Vagina (tissue), 2 donors: ENCODE data around the gene OR10R2. TPM values are rescaled to one million over a fixed set of nuclear protein-coding genes. Genes with fewer than 3 reads are reported as not detected.

ENCODE experiments used
- DNase-seq, 2 donors: peaks; one replicate each; pipeline ENCODE4 v3.0.0-alpha.2; 2017; ENCODE audit errors: extremely low spot score in 2 of 2
- H3K27ac ChIP-seq: fragments of 200-600 bp; sonication (generic); one replicate; pipeline ENCODE4 v1.5.1; 2019
- H3K27me3 ChIP-seq: fragments of 200-600 bp; sonication (generic); one replicate; pipeline ENCODE4 v1.5.1; 2019
- H3K36me3 ChIP-seq, 2 donors: fragments of 200-600 bp; sonication (generic); one replicate each; pipeline ENCODE4 v1.5.1; 2017 to 2019
- H3K4me1 ChIP-seq: fragments of 200-600 bp; sonication (generic); one replicate; pipeline ENCODE4 v1.5.1; 2019
- H3K4me3 ChIP-seq, 2 donors: fragments of 200-600 bp; sonication (generic); 1 replicate in 1 of 2; 2 replicates in 1 of 2; pipeline ENCODE4 v1.5.1; 2016 to 2019
- H3K9me3 ChIP-seq: fragments of 200-600 bp; sonication (generic); one replicate; pipeline ENCODE4 v1.5.1; 2019
- POLR2A ChIP-seq, 2 donors: fragments of 450-650 bp; IDR thresholded peaks; one replicate each; pipeline ENCODE4 v1.6.1; 2017; ENCODE audit warnings: antibody characterized with exemption in 2 of 2, mild to moderate bottlenecking in 2 of 2, moderate library complexity in 2 of 2
- POLR2AphosphoS5 ChIP-seq, 2 donors: sonication (generic); formaldehyde crosslinking; IDR thresholded peaks; one replicate each; pipeline ENCODE4 v1.9.0; 2017; ENCODE audit warnings: antibody characterized with exemption in 2 of 2, mild to moderate bottlenecking in 2 of 2, low read depth in 1 of 2; ENCODE audit not compliant: insufficient read depth in 1 of 2
- intact Hi-C: fragments of 100-400 bp; cut with DNase I; formaldehyde crosslinking; loops from one replicate; pipeline ENCODE4 v1.15.1; 2023
- total RNA-seq: library from RNA; depleted of rRNA; stranded (reverse); fragments of >200 nt; gene quantifications from one replicate; pipeline ENCODE4 v1.2.3, GENCODE V29; 2016
- TF ChIP-seq, protein P1 (sequence below), 3 experiments: fragments of 450-650 bp in 2 of 3; fragments of 200-600 bp in 1 of 3; sonication (generic) in 1 of 3; IDR thresholded peaks; one replicate each; pipeline ENCODE4 v1.5.1; 2017 to 2019; ENCODE audit warnings: antibody characterized with exemption in 3 of 3, mild to moderate bottlenecking in 2 of 3, moderate library complexity in 2 of 3

Gene OR10R2
- total RNA-seq, 1 donor from 2014 or later = not detected

DNA sequence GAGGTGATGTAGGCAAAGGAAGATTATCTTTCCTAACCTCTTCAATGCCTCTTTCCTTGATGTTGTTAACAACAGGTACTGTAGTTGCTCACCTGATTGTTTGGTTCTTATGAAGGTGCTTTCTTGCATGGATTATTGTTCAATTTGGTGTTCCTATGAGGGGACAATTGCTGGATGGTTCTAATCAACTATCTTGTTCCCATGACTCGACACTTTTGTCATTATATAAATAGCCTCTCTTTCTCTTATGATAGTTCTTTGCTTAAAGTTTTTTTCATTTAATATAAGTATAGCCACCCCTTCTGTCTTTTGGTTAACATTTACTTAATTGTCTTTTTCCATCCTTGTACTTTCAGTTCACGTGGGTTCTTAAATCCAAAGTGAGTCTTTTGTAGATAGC, 35.5 kb downstream of the OR10R2 start:
- intact Hi-C loops = no loop called here
- no peaks in the 10 kb centered on the region for H3K4me1 ChIP-seq
- no peaks in the 10 kb centered on the region for H3K9me3 ChIP-seq
- no peaks in the 10 kb centered on the region for H3K36me3 ChIP-seq
- H3K27me3 ChIP-seq = no peaks in the 10 kb centered on the region
- H3K4me3 ChIP-seq = no peak overlapping the region
- H3K27ac ChIP-seq = no peak overlapping the region
- TF ChIP-seq POLR2A (IDR thresholded peaks at IDR 0.05) (no peak), POLR2AphosphoS5 (IDR thresholded peaks at IDR 0.05; ENCODE audit: insufficient read depth in 1 of 2, low read depth in 1 of 2) (no peak)
- TF ChIP-seq, protein P1, sequence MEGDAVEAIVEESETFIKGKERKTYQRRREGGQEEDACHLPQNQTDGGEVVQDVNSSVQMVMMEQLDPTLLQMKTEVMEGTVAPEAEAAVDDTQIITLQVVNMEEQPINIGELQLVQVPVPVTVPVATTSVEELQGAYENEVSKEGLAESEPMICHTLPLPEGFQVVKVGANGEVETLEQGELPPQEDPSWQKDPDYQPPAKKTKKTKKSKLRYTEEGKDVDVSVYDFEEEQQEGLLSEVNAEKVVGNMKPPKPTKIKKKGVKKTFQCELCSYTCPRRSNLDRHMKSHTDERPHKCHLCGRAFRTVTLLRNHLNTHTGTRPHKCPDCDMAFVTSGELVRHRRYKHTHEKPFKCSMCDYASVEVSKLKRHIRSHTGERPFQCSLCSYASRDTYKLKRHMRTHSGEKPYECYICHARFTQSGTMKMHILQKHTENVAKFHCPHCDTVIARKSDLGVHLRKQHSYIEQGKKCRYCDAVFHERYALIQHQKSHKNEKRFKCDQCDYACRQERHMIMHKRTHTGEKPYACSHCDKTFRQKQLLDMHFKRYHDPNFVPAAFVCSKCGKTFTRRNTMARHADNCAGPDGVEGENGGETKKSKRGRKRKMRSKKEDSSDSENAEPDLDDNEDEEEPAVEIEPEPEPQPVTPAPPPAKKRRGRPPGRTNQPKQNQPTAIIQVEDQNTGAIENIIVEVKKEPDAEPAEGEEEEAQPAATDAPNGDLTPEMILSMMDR (IDR thresholded peaks at IDR 0.05) = no peak
- DNase-seq = no peak

DNA sequence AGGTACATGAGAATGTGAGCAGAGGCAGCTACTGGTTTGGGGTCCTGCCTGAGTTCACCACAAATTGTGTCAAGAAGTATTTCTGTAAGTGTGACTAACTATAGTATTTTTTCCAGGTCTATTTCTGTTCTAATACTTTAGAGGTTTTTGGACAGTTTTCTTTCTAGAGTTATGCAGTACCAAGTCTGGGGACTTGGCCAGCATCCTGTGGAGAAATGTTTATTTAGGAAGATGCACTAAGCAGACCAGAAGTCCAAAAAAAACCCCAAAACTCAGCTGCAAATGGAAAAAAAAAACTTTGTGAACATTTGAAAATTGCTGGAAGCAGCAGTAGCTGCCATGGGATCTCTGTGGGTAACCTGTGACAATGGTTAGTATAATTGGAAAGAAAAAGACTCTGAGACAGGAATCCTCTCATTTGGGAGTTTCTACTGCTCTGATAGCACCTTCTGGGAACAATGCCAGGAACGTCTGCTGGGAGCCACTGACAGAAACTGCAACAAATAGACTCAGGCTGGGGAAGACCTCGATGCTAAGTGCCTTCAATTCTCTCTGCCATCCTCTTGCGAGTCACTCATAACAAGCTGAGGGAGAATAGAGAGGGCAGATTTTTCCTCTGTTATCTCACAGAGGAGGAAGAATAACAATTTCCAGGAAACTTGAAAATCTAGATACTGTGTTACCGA, 37.6 kb downstream of the OR10R2 start:
- intact Hi-C loops = no loop called here

DNA sequence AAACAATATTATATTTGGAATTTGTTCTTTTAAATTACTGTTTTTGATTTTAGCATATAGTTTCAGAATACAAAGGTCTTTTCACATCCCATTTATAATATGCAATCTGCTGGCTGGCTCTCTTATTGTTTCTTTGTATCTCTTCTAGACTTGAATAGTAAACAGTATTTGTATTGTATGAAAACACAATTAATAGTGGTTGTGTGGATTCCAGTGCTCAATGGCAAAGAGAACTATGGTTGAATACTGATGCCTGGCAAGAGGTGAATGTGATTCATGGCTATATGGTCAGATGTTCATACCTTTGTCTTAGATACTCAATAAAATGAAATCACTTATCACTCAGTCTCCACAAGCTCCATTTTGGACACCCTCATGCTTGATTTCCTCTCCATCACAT, 44.9 kb downstream of the OR10R2 start:
- intact Hi-C loops = no loop called here
- H3K4me3 ChIP-seq = no peak overlapping the region
- no peaks in the 10 kb centered on the region for H3K27me3 ChIP-seq
- H3K36me3 ChIP-seq = no peaks in the 10 kb centered on the region
- DNase-seq = no peak
- no peak overlapping the region for H3K27ac ChIP-seq
- no peaks in the 10 kb centered on the region for H3K9me3 ChIP-seq
- H3K4me1 ChIP-seq = no peaks in the 10 kb centered on the region
- TF ChIP-seq POLR2A (IDR thresholded peaks at IDR 0.05) (no peak), POLR2AphosphoS5 (IDR thresholded peaks at IDR 0.05; ENCODE audit: insufficient read depth in 1 of 2, low read depth in 1 of 2) (no peak)
- TF ChIP-seq, protein P1 (IDR thresholded peaks at IDR 0.05) = no peak

More for the DNA sequence above, 37.6 kb downstream of the OR10R2 start:
- TF ChIP-seq, protein P1 (IDR thresholded peaks at IDR 0.05) = no peak
- TF ChIP-seq POLR2A (IDR thresholded peaks at IDR 0.05) (no peak), POLR2AphosphoS5 (IDR thresholded peaks at IDR 0.05; ENCODE audit: insufficient read depth in 1 of 2, low read depth in 1 of 2) (no peak)
- Histone ChIP-seq H3K4me1 (no peaks in the 10 kb centered on the region), H3K4me3 (no peak overlapping the region), H3K9me3 (no peaks in the 10 kb centered on the region), H3K27ac (no peak overlapping the region), H3K27me3 (no peaks in the 10 kb centered on the region), H3K36me3 (no peaks in the 10 kb centered on the region)
- DNase-seq = no peak

GRCh38 chr1:158520021-158520420, 48.0 kb downstream of the OR10R2 start:
- H3K4me3 ChIP-seq = no peak overlapping the region
- H3K27me3 ChIP-seq = no peaks in the 10 kb centered on the region
- TF ChIP-seq, protein P1 (IDR thresholded peaks at IDR 0.05) = no peak
- TF ChIP-seq POLR2A (IDR thresholded peaks at IDR 0.05) = no peak
- TF ChIP-seq POLR2AphosphoS5 (IDR thresholded peaks at IDR 0.05; ENCODE audit: insufficient read depth in 1 of 2, low read depth in 1 of 2) = no peak
- H3K36me3 ChIP-seq = no peaks in the 10 kb centered on the region
- H3K9me3 ChIP-seq = no peaks in the 10 kb centered on the region
- DNase-seq = no peak
- intact Hi-C loops = no loop called here
- no peaks in the 10 kb centered on the region for H3K4me1 ChIP-seq
- no peak overlapping the region for H3K27ac ChIP-seq

- Histone ChIP-seq H3K36me3 (no peaks in the 10 kb centered on the region), H3K9me3 (no peaks in the 10 kb centered on the region), H3K27ac (no peak overlapping the region), H3K27me3 (no peaks in the 10 kb centered on the region), H3K4me3 (no peak overlapping the region), H3K4me1 (no peaks in the 10 kb centered on the region)
- intact Hi-C loops = no loop called here
- no peak for DNase-seq
- TF ChIP-seq, protein P1 (IDR thresholded peaks at IDR 0.05) = no peak
- TF ChIP-seq POLR2AphosphoS5 (IDR thresholded peaks at IDR 0.05; ENCODE audit: insufficient read depth in 1 of 2, low read depth in 1 of 2) = no peak
- TF ChIP-seq POLR2A (IDR thresholded peaks at IDR 0.05) = no peak
Measured at GRCh38 chr1:158520955-158521665, 49.1 kb downstream of the OR10R2 start.
